Small intestine (tissue), 7 donors: Measurements from ENCODE around the gene ARHGEF3. TPM values are rescaled to one million over a fixed set of nuclear protein-coding genes. Genes with fewer than 3 reads are reported as not detected.

ENCODE experiments used
- DNase-seq, 2 donors: peaks; one replicate each; pipeline versions ENCODE4 v3.0.0 to v3.0.0-alpha.2; 2013
- FAIRE-seq: peaks from 2 replicates; lab custom pipeline; 2012; peaks lifted over from hg19 to GRCh38; lab: Jason Lieb, UNC
- H3K27ac ChIP-seq, 3 donors: one replicate each; pipeline ENCODE4 v1.5.1; 2013; ENCODE audit warnings: low read length in 2 of 3, mild to moderate bottlenecking in 2 of 3, control low read depth in 1 of 3, inconsistent platforms in 1 of 3, low read depth in 1 of 3, moderate library complexity in 1 of 3
- H3K27me3 ChIP-seq, 3 donors: one replicate each; pipeline ENCODE4 v1.6.1; 2013; ENCODE audit warnings: low read length in 3 of 3, inconsistent platforms in 1 of 3; ENCODE audit not compliant: control insufficient read depth in 3 of 3, insufficient read depth in 3 of 3
- H3K36me3 ChIP-seq, 3 donors: one replicate each; pipeline ENCODE4 v1.6.1; 2013; ENCODE audit warnings: low read length in 3 of 3, inconsistent platforms in 1 of 3, low read depth in 1 of 3, mild to moderate bottlenecking in 1 of 3, moderate library complexity in 1 of 3; ENCODE audit not compliant: control insufficient read depth in 3 of 3, insufficient read depth in 2 of 3
- H3K4me1 ChIP-seq, 3 donors: one replicate each; pipeline ENCODE4 v1.6.1; 2013; ENCODE audit warnings: low read length in 2 of 3, inconsistent platforms in 1 of 3, low read depth in 1 of 3, mild to moderate bottlenecking in 1 of 3, moderate library complexity in 1 of 3; ENCODE audit not compliant: control insufficient read depth in 3 of 3, insufficient read depth in 2 of 3
- H3K4me3 ChIP-seq, 3 donors: one replicate each; pipeline ENCODE4 v1.5.1; 2013; ENCODE audit warnings: low read length in 3 of 3, control low read depth in 1 of 3, inconsistent platforms in 1 of 3, low read depth in 1 of 3, mild to moderate bottlenecking in 1 of 3, moderate library complexity in 1 of 3
- H3K9me3 ChIP-seq, 2 donors: one replicate each; pipeline ENCODE4 v1.6.1; 2013; ENCODE audit warnings: low read depth in 1 of 2, low read length in 1 of 2; ENCODE audit not compliant: control insufficient read depth in 2 of 2, insufficient read depth in 1 of 2
- WGBS, 3 donors: extraction: QIAGEN DNeasy Blood & Tissue Kit; methylation state at CpG; one replicate each; pipeline ENCODE4 v1.1.7; 2013; 5-methylcytosine and 5-hydroxymethylcytosine counted together
- polyA plus RNA-seq, 4 donors: library from polyadenylated mRNA; stranded (reverse) in 3 of 4; unstranded in 1 of 4; fragments of 200-250 nt in 3 of 4; fragments of 120-200 nt in 1 of 4; gene quantifications; one replicate each; pipeline versions ENCODE4 v1.2.1 to v1.2.3, GENCODE V29; 2013
- donor health status: healthy with polysubstance abuse.
- donor health status: control.
- donor health status: control.
- donor health status: Bipolar disorder and iron deficiency.
- donor health status: healthy.

Gene ARHGEF3
- polyA plus RNA-seq, 4 donors, result 1.6 to 9.0 (median 4.6) TPM

DNA sequence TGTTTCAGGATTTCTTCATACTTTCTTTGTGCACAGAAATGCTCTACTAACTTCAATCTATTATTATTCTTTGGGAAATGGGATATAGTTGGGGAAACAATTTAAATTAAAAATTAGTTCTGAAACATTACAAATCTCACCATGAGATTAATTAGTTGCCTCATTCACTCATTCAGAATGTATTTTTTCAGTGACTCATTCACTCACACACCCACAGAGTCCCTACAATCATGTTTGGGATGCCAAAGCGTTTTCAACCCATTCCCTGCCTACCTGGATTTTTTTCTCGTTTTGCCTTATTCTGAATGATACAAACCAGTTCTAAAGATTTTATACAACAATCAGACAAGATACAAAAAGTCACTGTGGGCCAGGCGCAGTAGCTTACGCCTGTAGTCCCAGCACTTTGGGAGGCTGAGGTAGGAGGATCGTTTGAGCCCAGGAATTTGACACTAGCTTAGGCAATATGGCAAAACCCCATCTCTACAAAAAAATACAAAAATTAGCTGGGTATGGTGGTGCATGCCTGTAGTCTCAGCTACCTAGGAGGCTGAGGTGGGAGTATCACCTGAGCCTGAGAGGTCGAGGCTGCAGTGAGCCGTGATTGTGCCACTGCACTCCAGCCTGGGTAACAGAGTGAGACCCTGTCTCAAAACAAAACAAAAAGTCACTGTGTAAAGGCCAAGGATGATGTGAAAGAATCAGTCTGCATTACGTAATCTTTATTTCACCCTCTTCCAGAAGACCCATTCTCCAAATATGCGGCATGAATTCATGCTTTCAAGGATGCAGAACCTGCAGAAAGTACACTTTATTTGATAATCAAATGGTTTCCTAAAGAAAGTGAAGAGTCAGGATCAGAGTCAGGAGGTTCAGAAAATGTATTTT is 34.8 kb upstream of the ARHGEF3 start:
- H3K4me3 ChIP-seq, result no peak overlapping the region
- DNase-seq (no peak), FAIRE-seq (no peak)
- H3K9me3 ChIP-seq, result no peaks in the 10 kb centered on the region
- 81 to 85% (median 82%) methylated on average over 9 of the region's 9 CpGs for WGBS, 3 donors
- H3K4me1 ChIP-seq, result no peaks in the 10 kb centered on the region
- H3K36me3 ChIP-seq, result no peaks in the 10 kb centered on the region
- no peak overlapping the region for H3K27ac ChIP-seq
- H3K27me3 ChIP-seq, result no peaks in the 10 kb centered on the region

DNA sequence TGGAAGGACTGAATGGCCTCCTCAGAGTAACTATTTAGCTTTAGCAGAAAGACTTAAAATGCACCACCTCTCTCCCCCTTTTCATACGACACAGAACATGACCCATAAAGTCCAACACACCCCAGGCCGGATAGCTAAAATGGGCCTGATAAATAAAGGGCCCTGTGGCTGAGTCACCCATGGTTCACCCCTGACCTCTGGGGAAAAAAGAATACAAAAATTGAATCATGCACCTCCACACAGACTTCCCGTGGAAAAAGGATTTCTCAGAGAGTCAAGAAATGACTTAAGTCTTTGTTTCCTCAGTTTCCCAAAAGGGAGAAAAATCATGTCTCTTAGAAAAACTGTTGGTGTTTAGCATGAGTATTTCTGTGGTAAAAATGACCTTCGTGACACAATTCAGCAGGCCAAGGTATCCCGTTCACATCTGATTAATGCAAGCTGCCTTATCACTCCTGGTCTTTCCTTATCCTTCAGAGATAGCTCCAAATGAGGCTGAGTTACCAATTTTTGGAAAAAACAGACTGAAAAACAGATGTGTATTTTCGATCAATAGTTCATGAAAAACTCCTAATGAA is 34.0 kb upstream of the ARHGEF3 start:
- FAIRE-seq, result no peak
- WGBS, 3 donors, result 71 to 87% (median 85%) methylated on average over 6 of the region's 6 CpGs
- no peak for DNase-seq
- no peak overlapping the region for H3K4me3 ChIP-seq
- no peaks in the 10 kb centered on the region for H3K9me3 ChIP-seq
- H3K27me3 ChIP-seq, result no peaks in the 10 kb centered on the region
- no peak overlapping the region for H3K27ac ChIP-seq
- no peaks in the 10 kb centered on the region for H3K36me3 ChIP-seq
- no peaks in the 10 kb centered on the region for H3K4me1 ChIP-seq

DNA sequence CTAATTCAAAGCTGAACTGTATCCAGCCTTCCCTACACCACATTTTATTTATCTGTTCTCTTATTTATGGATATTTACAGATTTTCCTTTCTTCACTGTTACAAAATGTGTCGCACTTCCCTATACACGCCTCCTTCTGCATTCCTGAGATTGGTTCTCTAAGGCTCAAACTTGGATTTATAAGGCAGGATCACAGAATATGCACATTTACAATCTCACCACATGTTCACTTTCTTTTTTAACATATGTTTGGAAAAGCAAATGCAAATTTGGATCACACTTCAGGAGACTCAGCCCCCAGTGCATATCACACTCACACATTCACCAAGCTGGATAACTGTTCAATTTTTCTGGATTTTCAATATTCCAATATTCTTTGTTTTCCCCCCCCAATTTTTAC is 31.8 kb upstream of the ARHGEF3 start:
- no peak for FAIRE-seq
- no peaks in the 10 kb centered on the region for H3K4me1 ChIP-seq
- no peak overlapping the region for H3K4me3 ChIP-seq
- no peaks in the 10 kb centered on the region for H3K9me3 ChIP-seq
- H3K36me3 ChIP-seq, result no peaks in the 10 kb centered on the region
- H3K27ac ChIP-seq, result no peak overlapping the region
- H3K27me3 ChIP-seq, result no peaks in the 10 kb centered on the region
- DNase-seq, result no peak
- WGBS, 3 donors, result 80 to 99% (median 94%) methylated on average over 2 of the region's 2 CpGs

DNA sequence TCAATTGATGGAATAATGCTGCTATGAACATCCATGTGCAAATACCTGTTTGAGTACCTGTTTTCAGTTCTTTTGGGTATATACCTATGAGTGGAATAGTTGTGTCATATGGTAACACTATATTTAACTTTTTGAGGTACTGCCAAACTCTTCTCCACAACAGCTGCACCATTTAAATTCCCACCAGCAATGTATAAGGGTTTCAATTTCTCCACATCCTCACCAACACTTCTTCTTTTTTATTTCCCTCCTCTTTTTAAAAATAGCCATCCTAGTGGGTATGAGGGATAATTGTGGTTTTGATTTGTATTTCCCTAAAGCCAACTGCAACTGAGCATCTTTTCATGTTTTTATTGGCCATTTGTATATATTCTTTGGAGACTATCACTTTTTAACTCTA is 31.3 kb upstream of the ARHGEF3 start:
- no peaks in the 10 kb centered on the region for H3K4me1 ChIP-seq
- H3K9me3 ChIP-seq, result no peaks in the 10 kb centered on the region
- no peak overlapping the region for H3K27ac ChIP-seq
- H3K36me3 ChIP-seq, result no peaks in the 10 kb centered on the region
- H3K4me3 ChIP-seq, result no peak overlapping the region
- H3K27me3 ChIP-seq, result no peaks in the 10 kb centered on the region
- DNase-seq (no peak), FAIRE-seq (no peak)

DNA sequence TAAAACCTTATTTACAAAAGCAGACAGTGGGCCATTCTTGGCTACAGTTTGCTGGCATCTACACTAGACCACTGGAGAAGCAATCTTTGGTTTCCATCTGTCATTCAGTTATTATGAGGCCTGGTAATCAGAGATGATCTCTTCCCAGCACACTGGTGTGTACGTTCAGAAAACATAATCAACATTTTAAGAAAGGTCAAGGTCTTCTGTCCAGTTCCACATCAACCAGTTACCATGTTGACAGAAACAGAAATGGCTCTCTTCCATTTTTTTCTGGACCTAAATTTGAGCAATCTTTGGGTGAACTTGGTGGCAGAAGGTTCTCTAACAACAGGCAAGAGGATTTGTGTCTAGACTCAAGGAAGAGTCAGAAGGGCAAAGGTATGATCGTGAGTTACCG is 29.8 kb upstream of the ARHGEF3 start:
- H3K27ac ChIP-seq, result no peak overlapping the region
- H3K9me3 ChIP-seq, result no peaks in the 10 kb centered on the region
- H3K4me3 ChIP-seq, result no peak overlapping the region
- DNase-seq (no peak), FAIRE-seq (no peak)
- no peaks in the 10 kb centered on the region for H3K27me3 ChIP-seq
- 73 to 86% (median 77%) methylated on average over 3 of the region's 3 CpGs for WGBS, 3 donors
- H3K4me1 ChIP-seq, result no peaks in the 10 kb centered on the region
- no peaks in the 10 kb centered on the region for H3K36me3 ChIP-seq

DNA sequence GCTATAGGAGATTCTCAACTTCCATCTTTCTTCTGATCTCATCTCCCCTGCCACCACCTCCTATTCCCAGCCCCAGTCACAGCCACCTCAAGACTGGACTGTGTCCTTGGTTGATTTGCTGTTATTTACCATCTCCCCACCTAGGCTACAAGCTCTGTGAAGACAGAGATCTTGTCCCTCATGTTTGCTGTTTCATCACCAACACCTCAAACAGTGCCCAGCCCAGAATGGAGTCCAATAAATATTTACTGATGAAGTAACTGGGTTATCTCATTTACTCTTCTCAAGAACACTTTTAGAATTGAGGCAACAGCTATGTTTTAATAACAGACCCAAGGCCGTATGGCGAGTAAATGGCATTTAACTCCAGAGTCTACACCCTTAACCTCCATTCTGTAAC is 29.1 kb upstream of the ARHGEF3 start:
- 86 to 93% (median 92%) methylated on average over 2 of the region's 2 CpGs for WGBS, 3 donors
- no peak for FAIRE-seq
- Histone ChIP-seq H3K4me1 (no peaks in the 10 kb centered on the region), H3K4me3 (no peak overlapping the region), H3K36me3 (no peaks in the 10 kb centered on the region), H3K27ac (no peak overlapping the region), H3K27me3 (peaks cover 0 to 1% (median 0%) of the 10 kb centered on the region in 3 donors), H3K9me3 (no peaks in the 10 kb centered on the region)
- no peak for DNase-seq

DNA sequence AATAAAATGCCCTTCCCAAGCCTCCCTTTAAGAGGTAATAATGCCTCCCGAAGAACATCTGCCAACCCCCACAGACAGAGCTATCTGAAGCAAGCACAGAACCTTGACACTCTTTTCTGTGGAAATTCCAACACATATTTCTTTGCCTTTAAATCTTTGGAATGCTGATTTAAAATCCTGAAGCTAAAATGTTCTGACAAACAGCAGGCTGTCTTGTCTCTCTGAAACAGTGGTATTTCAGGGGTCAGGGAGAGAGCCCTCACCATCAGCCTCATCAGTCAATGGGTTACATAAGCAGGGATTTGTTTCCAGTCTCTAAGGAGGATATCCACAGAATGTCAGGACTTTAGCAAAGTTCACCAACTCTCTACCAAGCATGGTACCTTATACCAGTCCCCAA is 27.8 kb upstream of the ARHGEF3 start:
- FAIRE-seq (no peak), DNase-seq (no peak)
- Histone ChIP-seq H3K4me3 (no peak overlapping the region), H3K9me3 (no peaks in the 10 kb centered on the region), H3K36me3 (no peaks in the 10 kb centered on the region), H3K27ac (no peak overlapping the region), H3K4me1 (no peaks in the 10 kb centered on the region), H3K27me3 (peaks cover 0 to 2% (median 0%) of the 10 kb centered on the region in 3 donors)
- WGBS, 3 donors, result 43 to 88% (median 68%) methylated on average over 1 of the region's 1 CpG

DNA sequence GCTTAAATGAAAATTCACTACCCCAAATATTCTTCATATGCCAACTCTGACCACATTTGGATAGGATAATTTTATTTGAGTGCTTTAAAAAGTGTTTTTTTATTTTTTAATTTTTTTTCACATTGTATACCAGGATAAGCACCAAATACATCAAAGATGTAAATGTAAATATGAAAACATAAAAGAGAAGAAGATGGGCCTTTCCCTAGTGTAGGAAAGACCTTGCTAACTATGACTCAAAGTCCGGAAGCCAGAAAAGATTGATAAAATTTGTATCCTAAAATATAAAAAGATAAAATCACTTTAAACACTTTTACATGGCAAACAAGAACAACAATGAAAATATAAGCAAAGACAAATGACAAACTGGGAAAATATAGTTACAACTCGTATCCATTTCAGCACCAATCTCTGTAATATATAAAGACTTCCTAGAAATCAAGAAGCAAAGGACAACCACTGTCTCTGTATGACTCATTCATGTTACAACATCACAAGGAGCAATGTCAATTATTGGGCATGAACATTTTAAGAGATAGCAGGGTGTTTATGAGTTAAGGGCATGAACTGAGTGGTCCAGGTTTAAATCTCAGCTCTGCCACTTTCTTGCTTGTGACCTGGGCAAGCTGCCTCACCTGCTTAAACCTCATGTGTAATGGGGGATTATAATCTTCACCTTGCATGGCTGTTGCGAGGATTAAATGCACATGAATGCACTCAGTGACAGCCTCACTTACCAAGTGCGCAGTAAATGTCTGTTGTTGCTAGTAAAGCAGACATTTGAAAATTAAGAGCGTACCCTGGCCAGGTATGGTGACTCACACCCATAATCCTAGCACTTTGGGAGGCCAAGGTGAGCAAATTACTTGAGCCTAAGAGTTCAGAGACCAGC is 25.3 kb upstream of the ARHGEF3 start:
- peak in 1 of 2 donors; percentile 16 for DNase-seq

More for the DNA sequence above, 25.3 kb upstream of the ARHGEF3 start:
- H3K4me1 ChIP-seq, result no peaks in the 10 kb centered on the region
- peaks cover 0 to 2% (median 0%) of the 10 kb centered on the region in 3 donors for H3K27me3 ChIP-seq
- FAIRE-seq, result no peak
- WGBS, 3 donors, result 89 to 90% (median 89%) methylated on average over 5 of the region's 5 CpGs
- no peaks in the 10 kb centered on the region for H3K36me3 ChIP-seq
- no peak overlapping the region for H3K27ac ChIP-seq
- no peak overlapping the region for H3K4me3 ChIP-seq
- H3K9me3 ChIP-seq, result no peaks in the 10 kb centered on the region
